Fibroblast of peridontal ligament (primary cell): Measurements from ENCODE around the gene EXOC2.

Source experiments
- DNase-seq: peaks from one replicate; pipeline ENCODE4 v3.0.0-alpha.2; 2010; ENCODE audit errors: extremely low read depth

Gene EXOC2

GRCh38 chr6:520820-521219, 172.1 kb downstream of the EXOC2 start:
- no peak for DNase-seq

GRCh38 chr6:518218-518617, 174.7 kb downstream of the EXOC2 start:
- no peak for DNase-seq

GRCh38 chr6:516213-516612, 176.7 kb downstream of the EXOC2 start:
- no peak for DNase-seq

GRCh38 chr6:515267-515666, 177.7 kb downstream of the EXOC2 start:
- no peak for DNase-seq

GRCh38 chr6:514396-514978, 178.5 kb downstream of the EXOC2 start:
- no peak for DNase-seq

- DNase-seq, result no peak
Observed at GRCh38 chr6:513961-514360, 179.0 kb downstream of the EXOC2 start.

- no peak for DNase-seq
Observed at GRCh38 chr6:513058-513457, 179.9 kb downstream of the EXOC2 start.

GRCh38 chr6:511488-512137, 181.3 kb downstream of the EXOC2 start:
- no peak for DNase-seq

- DNase-seq, result no peak
Observed at GRCh38 chr6:509676-510075, 183.3 kb downstream of the EXOC2 start.

GRCh38 chr6:508614-509013, 184.3 kb downstream of the EXOC2 start:
- DNase-seq, result no peak

- DNase-seq, result no peak
Observed at GRCh38 chr6:508006-508405, 184.9 kb downstream of the EXOC2 start.

GRCh38 chr6:506920-507622, 185.9 kb downstream of the EXOC2 start:
- DNase-seq, result no peak

GRCh38 chr6:506508-506907, 186.4 kb downstream of the EXOC2 start:
- no peak for DNase-seq

- no peak for DNase-seq
Observed at GRCh38 chr6:505374-505773, 187.6 kb downstream of the EXOC2 start.

- DNase-seq, result no peak
Observed at GRCh38 chr6:504446-504980, 188.4 kb downstream of the EXOC2 start.

GRCh38 chr6:503610-504362, 189.2 kb downstream of the EXOC2 start:
- no peak for DNase-seq

- DNase-seq, result no peak
Observed at GRCh38 chr6:502761-503160, 190.2 kb downstream of the EXOC2 start.

GRCh38 chr6:501891-502601, 190.9 kb downstream of the EXOC2 start:
- DNase-seq, result peak; percentile 11

- no peak for DNase-seq
Observed at GRCh38 chr6:499617-500016, 193.3 kb downstream of the EXOC2 start.

- DNase-seq, result no peak
Observed at GRCh38 chr6:498795-499231, 194.1 kb downstream of the EXOC2 start.

GRCh38 chr6:497258-497657, 195.7 kb downstream of the EXOC2 start:
- no peak for DNase-seq

- no peak for DNase-seq
Observed at GRCh38 chr6:496649-497048, 196.3 kb downstream of the EXOC2 start.
